ENCODE results near the gene INHBB. TPM values are rescaled to one million over a fixed set of nuclear protein-coding genes. Genes with fewer than 3 reads are reported as not detected.
"Not testable (repeated sequence)": the region's sequence is repeated elsewhere in the genome, so short reads cannot be mapped to it uniquely, and the experiment has no call there.

The INHBB gene
- total RNA-seq, 2 experiments from 2014 or later = not detected

DNA sequence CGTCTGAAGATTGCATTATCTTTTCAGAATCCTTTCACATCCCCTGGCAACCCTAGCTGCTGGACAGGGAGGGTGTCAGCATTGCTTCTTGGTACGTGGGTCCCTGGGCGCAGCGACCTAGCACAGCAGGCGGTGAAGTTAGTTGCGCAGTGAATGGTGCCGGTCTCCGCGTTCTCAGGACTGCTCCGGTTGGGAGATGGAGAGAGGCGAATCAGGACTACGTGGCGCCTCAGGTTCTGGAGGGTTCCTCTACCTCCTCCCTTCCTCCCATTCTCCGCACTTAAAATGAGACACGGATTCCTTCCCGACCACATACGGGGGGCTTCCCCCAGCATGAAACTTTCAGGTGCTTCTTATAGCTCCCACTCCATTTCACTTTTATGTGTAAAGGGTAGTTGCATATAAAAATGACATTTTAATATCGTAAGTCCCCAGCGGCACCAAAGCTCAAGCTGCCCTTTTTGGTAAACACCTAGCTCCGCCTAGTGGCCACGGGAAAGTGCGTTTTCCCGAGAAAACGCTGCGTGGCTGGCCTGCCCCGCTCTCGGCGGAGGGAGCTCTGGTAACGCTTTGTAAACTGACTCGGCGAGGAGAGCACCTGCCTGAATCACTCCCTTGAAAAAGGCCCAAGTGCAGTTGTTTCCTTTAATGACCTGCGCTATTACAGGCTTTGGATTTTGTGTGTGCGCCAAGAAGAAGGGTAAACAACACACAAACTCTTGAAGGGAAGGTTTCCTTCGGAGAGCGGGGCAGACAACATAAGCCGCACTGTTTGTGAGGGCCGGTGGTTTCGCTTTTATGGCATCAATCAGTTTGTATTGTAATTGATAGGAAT, 32.9 kb upstream of the INHBB start:
- peak overlapping the region; percentile 25 for H3K27ac Mint-ChIP-seq
- peaks cover 3% of the 10 kb centered on the region for H3K27me3 Mint-ChIP-seq
- H3K4me3 Mint-ChIP-seq = peak overlapping the region; percentile 68

DNA sequence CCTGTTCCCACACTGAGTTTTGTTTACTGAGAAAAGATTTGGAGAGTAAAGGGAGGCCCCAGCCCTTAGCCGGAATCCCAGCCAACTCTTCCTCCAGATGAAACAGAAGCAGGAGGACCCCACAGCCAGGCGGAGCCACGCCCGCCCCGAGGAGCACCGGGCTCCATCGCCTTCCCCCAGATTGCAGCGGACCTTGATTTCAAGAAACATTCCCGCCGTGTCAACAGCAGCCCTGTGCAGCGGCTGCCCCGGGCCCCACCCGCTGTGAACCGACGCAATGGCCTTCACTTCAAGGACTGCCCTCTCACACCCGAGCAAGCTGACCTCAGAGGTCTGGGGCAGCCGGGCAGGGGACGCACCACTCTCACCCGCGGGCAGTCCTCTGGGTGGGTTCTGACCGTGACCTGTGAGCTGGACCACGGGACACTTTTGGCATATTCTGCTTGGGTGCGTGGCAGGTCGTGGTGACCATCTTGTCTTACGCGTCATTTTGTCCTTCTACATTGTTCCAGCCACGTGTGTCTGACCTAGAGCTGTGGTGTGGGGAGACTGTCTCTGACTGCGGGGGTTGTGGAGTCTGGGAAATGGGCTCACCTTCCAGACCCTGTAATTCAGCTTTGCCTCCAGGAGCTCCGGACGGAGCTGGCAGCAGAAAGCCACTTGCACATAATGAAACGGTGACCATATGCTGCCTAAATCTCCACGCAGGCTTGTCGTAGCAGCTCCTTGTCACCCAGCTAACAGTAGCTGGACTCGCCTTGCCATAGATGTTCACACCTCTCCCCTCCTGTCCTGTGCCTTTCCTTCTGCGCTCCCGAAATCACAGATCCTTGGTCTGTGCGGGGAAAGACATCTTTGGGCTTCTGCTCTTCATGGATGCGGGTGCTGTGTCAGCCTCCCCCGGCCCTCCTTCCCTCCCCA, 32.0 kb upstream of the INHBB start:
- no peak for DNase-seq
- H3K9me3 Mint-ChIP-seq = no peaks in the 10 kb centered on the region
- H3K27me3 Mint-ChIP-seq = peaks cover 3% of the 10 kb centered on the region
- no peak overlapping the region for H3K27ac Mint-ChIP-seq
- peaks cover 30% of the 10 kb centered on the region for H3K4me1 Mint-ChIP-seq
- no peaks in the 10 kb centered on the region for H3K36me3 Mint-ChIP-seq
- peak overlapping the region; percentile 68 for H3K4me3 Mint-ChIP-seq

More for the DNA sequence above, 32.9 kb upstream of the INHBB start:
- no peaks in the 10 kb centered on the region for H3K36me3 Mint-ChIP-seq
- DNase-seq = peak; percentile 77
- H3K9me3 Mint-ChIP-seq = no peaks in the 10 kb centered on the region
- H3K4me1 Mint-ChIP-seq = peaks cover 30% of the 10 kb centered on the region

DNA sequence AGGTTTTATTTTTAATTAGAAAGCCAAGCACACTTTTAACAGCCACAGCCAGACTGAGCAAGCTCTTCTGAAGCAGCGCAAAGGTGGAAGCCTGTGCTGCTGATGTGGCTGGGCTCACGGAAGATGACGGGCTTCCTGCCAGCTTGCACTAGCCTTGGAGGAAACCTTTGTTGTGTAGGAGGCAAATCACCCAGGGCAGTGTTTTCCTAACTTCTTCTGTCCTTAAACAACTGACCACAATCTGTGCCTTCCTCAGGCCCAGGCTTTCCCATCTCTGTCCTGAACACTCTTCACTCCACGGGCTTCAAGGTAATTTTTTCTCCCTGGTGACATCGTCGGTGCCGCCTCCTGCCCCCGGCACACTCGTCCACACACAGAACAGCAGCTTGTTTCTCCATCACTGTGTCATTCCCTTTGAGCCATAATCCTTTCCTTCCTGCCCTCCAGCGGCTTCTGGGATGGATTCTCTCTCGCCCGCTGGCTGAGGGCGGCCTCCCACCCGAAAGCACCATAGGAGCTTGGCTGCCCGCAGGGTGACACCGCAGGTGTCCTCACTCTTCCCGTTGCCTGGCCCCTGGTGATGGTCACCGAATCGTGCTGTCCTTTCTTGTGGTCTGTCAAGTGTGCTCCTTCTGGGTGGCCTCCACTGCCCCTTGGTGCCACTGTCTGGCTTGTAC, 31.1 kb upstream of the INHBB start:
- Mint-ChIP-seq H3K9me3 (no peaks in the 10 kb centered on the region), H3K27ac (no peak overlapping the region), H3K36me3 (no peaks in the 10 kb centered on the region), H3K27me3 (peaks cover 3% of the 10 kb centered on the region), H3K4me3 (no peak overlapping the region), H3K4me1 (peaks cover 30% of the 10 kb centered on the region)
- peak; percentile 19 for DNase-seq

DNA sequence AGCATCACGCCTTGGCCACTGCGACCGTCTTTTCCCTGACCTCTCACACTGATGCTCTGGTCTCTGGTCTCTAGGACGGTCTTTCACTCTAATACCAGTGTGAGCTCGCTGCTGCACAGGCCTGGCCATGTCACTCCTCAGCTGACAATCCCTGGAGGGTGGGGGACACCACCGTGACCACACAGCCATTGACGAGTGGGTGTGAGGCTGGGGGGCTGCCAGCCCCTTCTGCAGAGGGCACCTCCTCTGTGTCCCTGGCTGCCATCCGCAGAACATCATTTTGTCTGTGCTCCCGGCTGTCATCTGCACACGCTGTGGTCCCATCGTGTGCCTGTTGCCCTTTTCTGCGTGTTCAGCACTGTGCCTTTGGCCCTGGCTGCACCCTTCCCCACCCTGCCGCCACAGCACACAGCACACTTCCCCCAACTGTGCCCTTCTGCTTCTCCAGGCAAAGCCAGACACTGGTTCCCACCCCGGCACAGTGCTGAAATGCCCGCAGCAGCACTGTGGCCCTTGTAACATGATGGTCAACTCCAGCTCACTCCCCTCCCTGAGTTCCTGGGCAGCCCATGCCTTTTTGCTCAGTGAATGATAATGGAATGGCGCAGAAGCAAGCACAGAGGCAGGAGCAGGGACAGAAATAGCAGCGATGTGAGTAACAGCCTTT, 30.4 kb upstream of the INHBB start:
- H3K27ac Mint-ChIP-seq = no peak overlapping the region
- H3K27me3 Mint-ChIP-seq = peaks cover 3% of the 10 kb centered on the region
- H3K36me3 Mint-ChIP-seq = no peaks in the 10 kb centered on the region
- no peak overlapping the region for H3K4me3 Mint-ChIP-seq
- DNase-seq = no peak
- peaks cover 26% of the 10 kb centered on the region for H3K4me1 Mint-ChIP-seq
- no peaks in the 10 kb centered on the region for H3K9me3 Mint-ChIP-seq

DNA sequence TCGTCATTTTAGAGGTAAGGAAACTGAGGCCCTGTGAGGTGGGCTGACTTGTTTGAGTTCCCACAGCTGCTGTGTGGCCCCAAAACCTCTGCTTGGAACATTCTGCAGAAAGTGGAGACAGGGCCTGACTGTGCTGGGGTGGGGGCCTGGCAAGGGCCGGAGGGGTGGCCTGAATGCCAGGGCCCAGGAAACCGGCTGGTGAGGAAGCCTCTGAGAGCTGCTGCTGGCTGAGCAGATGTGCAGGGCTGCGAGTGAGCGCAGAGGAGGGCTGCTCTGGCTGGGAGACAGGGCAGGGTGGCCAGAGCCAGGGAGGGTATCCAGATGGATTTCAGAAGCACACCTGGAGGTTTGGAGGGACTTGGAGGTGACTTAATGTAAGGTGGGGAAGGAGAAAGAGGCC, 29.9 kb upstream of the INHBB start:
- H3K36me3 Mint-ChIP-seq = no peaks in the 10 kb centered on the region
- no peaks in the 10 kb centered on the region for H3K9me3 Mint-ChIP-seq
- no peak overlapping the region for H3K4me3 Mint-ChIP-seq
- no peak for DNase-seq
- H3K27me3 Mint-ChIP-seq = peaks cover 3% of the 10 kb centered on the region
- H3K4me1 Mint-ChIP-seq = peaks cover 26% of the 10 kb centered on the region
- no peak overlapping the region for H3K27ac Mint-ChIP-seq

DNA sequence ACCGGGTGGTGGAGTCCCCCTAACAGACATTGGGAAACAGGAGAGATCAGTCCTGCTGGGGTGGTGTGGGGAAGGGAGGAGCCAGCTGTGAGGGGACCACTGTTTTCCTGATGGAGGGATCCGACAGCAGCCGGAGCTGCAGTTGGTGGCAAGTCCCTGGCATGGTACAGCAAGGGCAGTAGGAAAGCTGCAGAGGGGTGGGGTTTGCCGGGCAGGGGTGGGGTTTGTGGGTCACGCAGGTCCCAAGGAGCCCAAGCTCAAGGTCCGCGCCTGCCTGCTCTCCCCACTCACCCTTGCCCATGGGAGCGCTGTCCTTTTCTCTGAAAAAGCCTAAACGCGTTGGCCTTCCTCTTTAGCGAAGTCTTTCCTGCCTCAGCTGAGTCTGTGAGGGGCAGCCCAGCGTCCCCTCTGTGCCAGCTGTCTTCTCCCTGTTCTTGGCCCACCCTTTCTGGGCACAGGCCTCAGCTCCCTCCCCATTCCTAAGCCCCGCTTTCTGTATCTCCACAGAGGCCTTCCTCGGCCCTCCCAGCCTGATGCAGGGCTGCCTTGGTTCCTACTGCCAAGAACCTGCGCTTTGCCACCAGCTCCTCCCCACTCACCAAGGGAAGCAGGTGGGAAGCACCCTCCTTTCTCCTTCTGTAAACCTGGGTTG, 29.3 kb upstream of the INHBB start:
- no peak overlapping the region for H3K4me3 Mint-ChIP-seq
- H3K27ac Mint-ChIP-seq = no peak overlapping the region
- peaks cover 27% of the 10 kb centered on the region for H3K4me1 Mint-ChIP-seq
- DNase-seq = no peak
- H3K36me3 Mint-ChIP-seq = no peaks in the 10 kb centered on the region
- peaks cover 3% of the 10 kb centered on the region for H3K27me3 Mint-ChIP-seq
- no peaks in the 10 kb centered on the region for H3K9me3 Mint-ChIP-seq

DNA sequence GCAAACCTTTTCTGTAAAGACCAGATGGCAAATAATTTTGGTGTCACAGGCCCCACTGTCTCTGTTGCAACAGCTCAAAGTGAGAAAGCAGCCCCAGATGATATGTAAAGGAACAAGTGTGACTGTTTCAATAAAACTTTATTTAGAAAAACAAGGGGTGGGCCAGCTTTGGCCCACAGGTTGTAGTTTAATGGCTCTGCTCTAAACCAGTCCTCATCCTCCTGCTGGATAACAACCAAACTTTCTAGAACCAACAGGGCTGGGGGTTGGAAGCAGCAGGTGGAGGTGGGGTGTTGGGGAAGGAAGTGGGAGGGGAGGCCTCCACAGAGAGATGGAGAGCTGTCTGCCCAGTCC, 28.8 kb upstream of the INHBB start:
- Mint-ChIP-seq H3K9me3 (no peaks in the 10 kb centered on the region), H3K4me3 (no peak overlapping the region), H3K27ac (no peak overlapping the region), H3K4me1 (peaks cover 32% of the 10 kb centered on the region), H3K27me3 (no peaks in the 10 kb centered on the region), H3K36me3 (no peaks in the 10 kb centered on the region)
- DNase-seq = no peak

DNA sequence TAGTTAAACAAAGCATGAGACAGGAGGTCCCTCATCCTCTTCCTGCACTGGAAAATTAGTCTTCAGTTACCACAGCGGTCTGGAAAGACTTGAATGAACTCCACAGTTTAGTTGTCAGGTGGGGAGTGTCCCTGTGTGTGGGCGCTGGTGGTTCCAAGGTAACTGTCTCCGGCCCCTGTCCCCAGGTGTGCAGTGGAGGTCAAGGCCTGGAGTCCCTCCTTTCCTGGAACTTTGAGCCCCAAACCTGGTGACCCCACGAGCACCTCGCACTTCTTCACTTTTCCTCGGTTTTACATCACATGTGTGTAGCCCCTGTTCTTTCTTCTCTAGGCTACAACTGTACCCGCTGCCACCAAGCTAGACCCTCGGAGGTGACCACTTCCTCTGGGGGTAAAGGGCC, 28.0 kb upstream of the INHBB start:
- no peak overlapping the region for H3K4me3 Mint-ChIP-seq
- peaks cover 29% of the 10 kb centered on the region for H3K4me1 Mint-ChIP-seq
- no peak for DNase-seq
- H3K27ac Mint-ChIP-seq = no peak overlapping the region
- no peaks in the 10 kb centered on the region for H3K27me3 Mint-ChIP-seq
- no peaks in the 10 kb centered on the region for H3K36me3 Mint-ChIP-seq
- H3K9me3 Mint-ChIP-seq = no peaks in the 10 kb centered on the region

DNA sequence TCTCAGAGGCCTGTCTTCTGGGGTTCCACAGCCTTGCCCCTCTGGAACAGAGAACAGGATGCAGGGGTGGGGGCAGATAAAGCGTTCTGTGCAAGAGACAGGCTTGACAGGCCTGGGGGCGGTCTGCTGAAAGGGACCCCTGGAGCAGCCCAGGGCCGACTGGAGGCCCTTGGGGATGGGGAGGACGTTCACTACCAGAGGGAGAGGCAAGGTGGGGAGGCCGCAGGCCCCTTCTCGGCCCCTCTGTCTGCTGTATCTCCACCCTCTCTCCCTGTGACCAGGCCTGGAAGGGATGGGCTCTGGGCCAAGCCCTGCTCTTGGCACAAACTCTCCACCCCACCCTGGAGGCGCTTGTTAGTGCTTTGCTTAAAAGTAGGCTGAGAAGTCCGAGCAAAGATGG, 27.3 kb upstream of the INHBB start:
- Mint-ChIP-seq H3K27me3 (no peaks in the 10 kb centered on the region), H3K4me3 (no peak overlapping the region), H3K4me1 (peaks cover 23% of the 10 kb centered on the region), H3K27ac (no peak overlapping the region), H3K36me3 (no peaks in the 10 kb centered on the region), H3K9me3 (no peaks in the 10 kb centered on the region)
- DNase-seq = no peak

DNA sequence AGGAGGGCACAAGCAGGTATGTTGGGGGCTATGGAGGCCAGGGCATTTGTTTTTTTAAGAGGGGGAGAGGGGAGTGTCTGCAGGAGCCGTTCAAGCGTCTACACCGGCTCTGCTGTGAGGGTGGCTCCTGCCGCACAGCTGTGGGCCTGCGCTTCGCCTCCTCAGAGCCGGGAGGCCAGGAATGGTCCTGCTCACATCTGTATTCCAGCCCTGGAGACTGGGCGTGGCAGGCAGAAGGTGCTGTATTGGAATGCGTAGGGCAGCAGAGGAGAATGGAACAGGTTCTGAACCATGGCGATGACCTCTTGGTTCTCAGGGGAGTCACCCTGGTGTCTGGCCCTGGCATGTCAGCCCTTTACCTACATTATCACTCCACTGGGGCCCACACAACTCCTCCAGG, 26.8 kb upstream of the INHBB start:
- DNase-seq = no peak
- Mint-ChIP-seq H3K36me3 (no peaks in the 10 kb centered on the region), H3K4me3 (no peak overlapping the region), H3K27ac (no peak overlapping the region), H3K4me1 (peaks cover 19% of the 10 kb centered on the region), H3K27me3 (no peaks in the 10 kb centered on the region), H3K9me3 (no peaks in the 10 kb centered on the region)

DNA sequence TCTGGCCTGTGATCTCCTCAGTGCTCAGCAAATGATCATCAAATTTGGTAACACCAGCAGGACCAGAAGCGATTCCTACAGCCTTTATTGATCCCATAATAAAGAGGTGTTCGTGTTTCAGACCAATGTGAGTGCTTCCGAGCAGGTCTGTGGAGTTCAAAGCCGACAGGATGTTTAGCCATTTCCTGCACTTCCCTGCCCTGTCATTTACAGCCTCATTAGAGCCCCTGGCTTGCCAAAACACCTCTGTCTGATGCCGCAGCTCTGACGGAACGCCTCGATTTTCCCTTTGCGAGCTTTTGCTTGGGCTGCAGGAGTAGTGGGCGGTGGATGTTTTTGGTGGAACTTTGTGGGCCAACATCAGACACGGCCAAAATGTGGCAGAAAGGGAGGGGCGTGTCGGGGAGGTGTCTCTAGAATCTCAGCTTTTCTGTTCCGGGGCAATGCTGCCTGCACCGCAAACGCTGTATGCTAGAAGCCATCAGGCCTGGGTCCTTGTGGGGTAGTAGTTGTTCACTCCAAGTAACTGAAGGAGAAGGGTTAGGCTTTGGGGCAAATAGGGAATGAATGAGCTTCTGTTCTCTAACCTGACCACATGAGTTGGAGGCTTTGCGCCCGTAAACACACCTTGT, 26.1 kb upstream of the INHBB start:
- peaks cover 14% of the 10 kb centered on the region for H3K4me1 Mint-ChIP-seq
- H3K36me3 Mint-ChIP-seq = no peaks in the 10 kb centered on the region
- H3K27me3 Mint-ChIP-seq = no peaks in the 10 kb centered on the region
- H3K9me3 Mint-ChIP-seq = no peaks in the 10 kb centered on the region
- H3K4me3 Mint-ChIP-seq = no peak overlapping the region
- no peak overlapping the region for H3K27ac Mint-ChIP-seq
- no peak for DNase-seq

DNA sequence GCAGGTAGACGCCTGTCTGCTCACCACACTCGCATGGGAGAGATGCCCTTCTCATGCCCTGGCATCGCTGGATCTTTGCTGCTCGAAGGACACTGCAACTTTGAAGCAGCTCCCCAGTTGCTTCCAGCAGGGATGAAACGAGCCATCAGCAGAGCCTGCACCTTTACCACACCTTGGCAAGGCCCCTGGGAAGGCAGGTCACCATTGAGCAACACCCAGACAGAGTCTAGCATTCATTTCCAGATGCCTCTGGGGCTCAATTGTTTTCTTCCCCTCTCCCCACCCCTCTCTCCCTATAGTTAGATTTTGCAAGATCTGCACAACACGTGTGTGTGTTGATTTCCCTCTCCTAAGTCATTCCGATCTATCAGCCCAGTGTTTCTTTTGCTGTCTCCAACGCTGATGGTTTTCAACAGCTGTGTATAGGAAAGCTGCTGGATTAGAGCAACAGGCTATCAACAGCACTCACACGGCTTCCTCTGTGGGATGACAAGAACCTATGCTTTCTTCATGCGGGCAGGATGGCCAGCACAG, 25.6 kb upstream of the INHBB start:
- H3K27me3 Mint-ChIP-seq = no peaks in the 10 kb centered on the region
- H3K4me1 Mint-ChIP-seq = peaks cover 9% of the 10 kb centered on the region
- no peaks in the 10 kb centered on the region for H3K36me3 Mint-ChIP-seq
- H3K4me3 Mint-ChIP-seq = no peak overlapping the region
- H3K9me3 Mint-ChIP-seq = no peaks in the 10 kb centered on the region
- no peak overlapping the region for H3K27ac Mint-ChIP-seq
- no peak for DNase-seq

DNA sequence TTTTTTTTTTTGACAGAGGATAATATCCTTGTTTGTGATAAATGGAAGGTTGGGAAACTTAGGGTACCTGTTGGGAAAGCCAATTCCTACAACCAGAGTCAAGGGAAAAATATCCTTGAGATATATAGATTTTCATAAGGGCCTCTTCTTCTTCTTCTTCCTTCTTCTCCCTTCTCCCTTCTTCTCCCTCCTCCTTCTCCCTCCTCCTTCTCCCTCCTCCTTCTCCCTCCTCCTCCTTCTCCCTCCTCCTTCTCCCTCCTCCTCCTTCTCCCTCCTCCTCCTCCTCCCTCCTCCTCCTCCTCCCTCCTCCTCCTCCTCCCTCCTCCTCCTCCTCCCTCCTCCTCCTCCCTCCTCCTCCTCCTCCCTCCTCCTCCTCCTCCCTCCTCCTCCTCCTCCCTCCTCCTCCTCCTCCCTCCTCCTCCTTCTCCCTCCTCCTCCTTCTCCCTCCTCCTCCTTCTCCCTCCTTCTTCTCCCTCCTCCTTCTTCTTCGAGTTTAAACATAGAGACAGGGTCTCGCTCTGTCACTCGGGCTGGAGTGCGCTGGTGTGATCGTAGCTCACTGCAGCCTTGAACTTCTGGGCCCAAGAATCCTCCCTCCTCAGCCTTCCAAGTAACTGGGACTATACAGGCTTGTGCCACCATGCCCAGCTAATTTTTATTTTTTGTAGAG, 24.9 kb upstream of the INHBB start:
- H3K27ac Mint-ChIP-seq, H3K4me1 Mint-ChIP-seq, H3K4me3 Mint-ChIP-seq, H3K36me3 Mint-ChIP-seq, H3K9me3 Mint-ChIP-seq, DNase-seq, H3K27me3 Mint-ChIP-seq: not testable (repeated sequence)
